ENCODE data around the gene SLC35D1. TPM values are rescaled to one million over a fixed set of nuclear protein-coding genes. Genes with fewer than 3 reads are reported as not detected.

SLC35D1 gene
- total RNA-seq, 1 experiment from 2014 or later: 3.8 TPM

GRCh38 chr1:67062412-67062811 is 8.5 kb upstream of the SLC35D1 start:
- H3K79me2 ChIP-seq (ENCODE audit: insufficient read depth, low read length): no peaks in the 10 kb centered on the region
- no peak overlapping the region for H2AK5ac ChIP-seq (ENCODE audit: insufficient read length, low read length)
- H3K27ac Mint-ChIP-seq: no peak overlapping the region; a peak in 1 of 7 replicates
- H3K9me3 ChIP-seq (ENCODE audit: control insufficient read depth, low read depth, low read length): no peaks in the 10 kb centered on the region
- no peak overlapping the region for H3K4me3 Mint-ChIP-seq
- H3K18ac ChIP-seq (ENCODE audit: insufficient read length, low read depth, low read length): no peak overlapping the region
- no peak overlapping the region for H2BK5ac ChIP-seq (ENCODE audit: insufficient read length, low read length)
- H3K23ac ChIP-seq (ENCODE audit: insufficient read length, low read depth, low read length): no peak overlapping the region
- no peaks in the 10 kb centered on the region for H3K79me1 ChIP-seq (ENCODE audit: insufficient read depth, low read depth, low read length, poor library complexity, severe bottlenecking)
- no peak overlapping the region for H2BK12ac ChIP-seq (ENCODE audit: insufficient read length, low read depth, low read length)
- no peaks in the 10 kb centered on the region for H3K27me3 ChIP-seq (ENCODE audit: insufficient read depth, low read length)
- no peak overlapping the region for H3K4me2 ChIP-seq (ENCODE audit: insufficient read depth, insufficient read length, low read length)
- peaks cover 7 to 9% of the 10 kb centered on the region in 2 experiments for H3K9me3 Mint-ChIP-seq
- no peaks in the 10 kb centered on the region for H3K23me2 ChIP-seq (ENCODE audit: insufficient read length, low read depth, low read length, poor library complexity, severe bottlenecking)
- H4K8ac ChIP-seq (replicated peaks; ENCODE audit: insufficient read length, low read depth, low read length): no peak overlapping the region
- no peak overlapping the region for H2BK120ac ChIP-seq (ENCODE audit: low read depth, low read length, poor library complexity, severe bottlenecking)
- H2BK20ac ChIP-seq (ENCODE audit: low read depth, low read length, poor library complexity, severe bottlenecking): no peak overlapping the region
- no peak overlapping the region for H2AFZ ChIP-seq (ENCODE audit: low read length)
- no peak overlapping the region for H3K4ac ChIP-seq (ENCODE audit: low read depth, low read length)
- H4K5ac ChIP-seq (ENCODE audit: insufficient read length, low read depth, low read length): no peak overlapping the region
- H3T11ph ChIP-seq (ENCODE audit: low read length): no peak overlapping the region
- TF ChIP-seq, protein P1, sequence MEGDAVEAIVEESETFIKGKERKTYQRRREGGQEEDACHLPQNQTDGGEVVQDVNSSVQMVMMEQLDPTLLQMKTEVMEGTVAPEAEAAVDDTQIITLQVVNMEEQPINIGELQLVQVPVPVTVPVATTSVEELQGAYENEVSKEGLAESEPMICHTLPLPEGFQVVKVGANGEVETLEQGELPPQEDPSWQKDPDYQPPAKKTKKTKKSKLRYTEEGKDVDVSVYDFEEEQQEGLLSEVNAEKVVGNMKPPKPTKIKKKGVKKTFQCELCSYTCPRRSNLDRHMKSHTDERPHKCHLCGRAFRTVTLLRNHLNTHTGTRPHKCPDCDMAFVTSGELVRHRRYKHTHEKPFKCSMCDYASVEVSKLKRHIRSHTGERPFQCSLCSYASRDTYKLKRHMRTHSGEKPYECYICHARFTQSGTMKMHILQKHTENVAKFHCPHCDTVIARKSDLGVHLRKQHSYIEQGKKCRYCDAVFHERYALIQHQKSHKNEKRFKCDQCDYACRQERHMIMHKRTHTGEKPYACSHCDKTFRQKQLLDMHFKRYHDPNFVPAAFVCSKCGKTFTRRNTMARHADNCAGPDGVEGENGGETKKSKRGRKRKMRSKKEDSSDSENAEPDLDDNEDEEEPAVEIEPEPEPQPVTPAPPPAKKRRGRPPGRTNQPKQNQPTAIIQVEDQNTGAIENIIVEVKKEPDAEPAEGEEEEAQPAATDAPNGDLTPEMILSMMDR (conservative IDR thresholded peaks at IDR 0.05): no peak
- H3K36me3 Mint-ChIP-seq (ENCODE audit: insufficient read depth in 1 of 3, low read depth in 3 of 3): peaks cover 0 to 7% (median 7%) of the 10 kb centered on the region in 3 experiments; a peak in 4 of 7 replicates
- no peak overlapping the region for H4K91ac ChIP-seq (ENCODE audit: insufficient read length, low read depth, low read length)
- H3K27me3 Mint-ChIP-seq (ENCODE audit: low read depth): no peaks in the 10 kb centered on the region; the same call in 1 of the 2 replicates
- no peak overlapping the region for H3K14ac ChIP-seq (ENCODE audit: insufficient read depth, low read length)
- no peak overlapping the region for H3K9ac ChIP-seq (ENCODE audit: extremely low read depth, insufficient read length, low read length)
- no peak overlapping the region for H2BK15ac ChIP-seq (ENCODE audit: low read depth, low read length)
- peaks cover 4% of the 10 kb centered on the region in 2 experiments for H3K4me1 Mint-ChIP-seq
- H3K56ac ChIP-seq (ENCODE audit: insufficient read length, low read depth, low read length): no peak overlapping the region
- H3K4me1 ChIP-seq (ENCODE audit: insufficient read depth, low read length): no peaks in the 10 kb centered on the region
- H4K20me1 ChIP-seq (ENCODE audit: control insufficient read depth, insufficient read depth, insufficient read length): no peaks in the 10 kb centered on the region
- H3K27ac ChIP-seq (ENCODE audit: insufficient read length, low read depth, low read length): no peak overlapping the region
- no CpG with 5 or more reads among the region's 1 CpG for WGBS (ENCODE audit: extremely low coverage, insufficient read length, low lambda C conversion rate)
- DNase-seq: no peak
